K562 (cell line): Measurements from ENCODE around the gene DPH2. TPM values are rescaled to one million over a fixed set of nuclear protein-coding genes. Genes with fewer than 3 reads are reported as not detected.

Experiments
- ATAC-seq: fragments of 200-7000 bp; cut with Tn5 transposase; 3 replicates; pipeline ENCODE4 v1.9.1; 2020; ENCODE audit warnings: moderate library complexity
- BruUV-seq: library from RNA; stranded (reverse); fragments of 400-500 nt; replicated peaks from 2 replicates; lab custom pipeline; 2021; lab: Mats Ljungman, UMichigan
- CTCF ChIA-PET: fragments of 300-600 bp; formaldehyde crosslinking; extraction: SDS; loops from one replicate; lab custom pipeline; 2021; ENCODE audit warnings: low intra/inter-chr PET ratio; lab: Yijun Ruan, JAX
- POLR2A ChIA-PET: fragments of 300-600, 350-650 bp; sonication (Branson Sonifier 250); formaldehyde crosslinking; extraction: SDS; loops from one replicate; lab custom pipeline; 2021; ENCODE audit warnings: antibody characterized with exemption, inconsistent platforms; lab: Yijun Ruan, JAX
- DNase-seq, 4 experiments: peaks; one replicate each; pipeline versions ENCODE4 v3.0.0 to v3.0.0-alpha.2; 2011 to 2018; ENCODE audit warnings: low spot score in 3 of 4, mixed read lengths in 3 of 4; ENCODE audit errors: extremely low read depth in 1 of 4
- FAIRE-seq: peaks from 2 replicates; lab custom pipeline; 2011; peaks lifted over from hg19 to GRCh38; lab: Jason Lieb, UNC
- H2AFZ ChIP-seq: 2 replicates; pipeline ENCODE4 v1.6.0; 2011; ENCODE audit warnings: low read depth, low read length, control low read depth, inconsistent platforms
- H3K27ac ChIP-seq: fragments of 200-600 bp; 3 replicates; pipeline ENCODE4 v1.8.0; 2011; ENCODE audit warnings: low read depth, mild to moderate bottlenecking, control low read depth, inconsistent platforms, low read length, moderate library complexity, mixed read lengths; ENCODE audit errors: extremely low read depth
- H3K27me3 ChIP-seq, 2 experiments: fragments of 300-600 bp in 1 of 2; 2 replicates in 1 of 2; 3 replicates in 1 of 2; pipeline versions ENCODE4 v1.6.0 to v1.8.0; 2011; ENCODE audit warnings: inconsistent platforms in 2 of 2, low read length in 2 of 2, mild to moderate bottlenecking in 1 of 2, mixed read lengths in 1 of 2, moderate library complexity in 1 of 2; ENCODE audit not compliant: control insufficient read depth in 2 of 2, insufficient read depth in 2 of 2
- H3K36me3 ChIP-seq: fragments of 300-600 bp; 3 replicates; pipeline ENCODE4 v1.8.0; 2011; ENCODE audit warnings: mild to moderate bottlenecking, low read length, inconsistent platforms; ENCODE audit not compliant: control insufficient read depth, insufficient read depth
- H3K4me1 ChIP-seq, 2 experiments: fragments of 200-600 bp in 1 of 2; replicated peaks in 1 of 2; 2 replicates in 1 of 2; 3 replicates in 1 of 2; pipeline versions ENCODE4 v1.5.1 to v1.8.0; 2011; ENCODE audit warnings: inconsistent platforms in 2 of 2, low read length in 2 of 2, mild to moderate bottlenecking in 1 of 2, mixed read lengths in 1 of 2, moderate library complexity in 1 of 2; ENCODE audit not compliant: control insufficient read depth in 2 of 2, insufficient read depth in 2 of 2
- H3K4me2 ChIP-seq: 2 replicates; pipeline ENCODE4 v1.6.1; 2011; ENCODE audit warnings: low read length, control low read depth, inconsistent platforms, mixed read lengths; ENCODE audit not compliant: insufficient read depth
- H3K4me3 ChIP-seq: fragments of 200-600 bp; sonication (generic), shearing (Covaris generic); 2 replicates; pipeline ENCODE4 v1.5.1; 2016; ENCODE audit warnings: control low read depth, inconsistent platforms
- H3K79me2 ChIP-seq: fragments of 200-600 bp; 3 replicates; pipeline ENCODE4 v1.8.0; 2011; ENCODE audit warnings: low read length, inconsistent platforms; ENCODE audit not compliant: control insufficient read depth, insufficient read depth
- H3K9ac ChIP-seq, 2 experiments: 2 replicates each; pipeline versions ENCODE4 v1.6.0 to v1.6.1; 2011; ENCODE audit warnings: low read depth in 2 of 2, low read length in 2 of 2, control low read depth in 1 of 2, inconsistent platforms in 1 of 2, mild to moderate bottlenecking in 1 of 2, mixed read lengths in 1 of 2; ENCODE audit not compliant: insufficient read depth in 1 of 2
- H3K9me1 ChIP-seq: one replicate; pipeline ENCODE4 v1.6.0; 2011; ENCODE audit warnings: inconsistent platforms, mild to moderate bottlenecking, low read length, moderate library complexity; ENCODE audit not compliant: control insufficient read depth, insufficient read depth
- H3K9me3 ChIP-seq: replicated peaks from 2 replicates; pipeline ENCODE4 v1.5.1; 2011; ENCODE audit warnings: low read depth, low read length, inconsistent platforms; ENCODE audit not compliant: control insufficient read depth, insufficient read depth
- H4K20me1 ChIP-seq: replicated peaks from 2 replicates; pipeline ENCODE4 v1.6.1; 2011; ENCODE audit warnings: low read length, inconsistent platforms, mixed read lengths; ENCODE audit not compliant: control insufficient read depth, insufficient read depth
- ATF3 ChIP-seq, 2 experiments: fragments of 450-650 bp in 1 of 2; sonication (generic) in 1 of 2; formaldehyde crosslinking in 1 of 2; IDR thresholded peaks in 1 of 2; conservative IDR thresholded peaks in 1 of 2; 2 replicates each; pipeline versions ENCODE4 v1.6.1 to v1.8.1; 2016 to 2023; ENCODE audit warnings: mild to moderate bottlenecking in 2 of 2, moderate library complexity in 2 of 2, inconsistent platforms in 1 of 2, missing genetic modification reagents in 1 of 2
- ELF4 ChIP-seq: fragments of 450-650 bp; formaldehyde crosslinking; IDR thresholded peaks from 2 replicates; pipeline ENCODE4 v1.4.0; 2022; ENCODE audit warnings: missing genetic modification characterization
- NBN ChIP-seq: fragments of 450-650 bp; IDR thresholded peaks from 2 replicates; pipeline ENCODE4 v1.6.1; 2016; ENCODE audit warnings: low read depth, mild to moderate bottlenecking
- WGBS: fragments of 100-300 bp; shearing (Covaris generic); methylation state at CpG from one replicate; pipeline ENCODE4 v1.1.6; 2016; ENCODE audit warnings: low coverage, mixed read lengths; ENCODE audit not compliant: insufficient coverage; ENCODE audit errors: missing lambda C conversion rate; 5-methylcytosine and 5-hydroxymethylcytosine counted together
- in situ Hi-C: fragments of 300-500 bp; cut with MboI; formaldehyde crosslinking; loops from 4 replicates; pipeline ENCODE4 v1.15.0; 2018; ENCODE audit warnings: inconsistent platforms, mixed read lengths
- intact Hi-C: fragments of 100-400 bp; cut with micrococcal nuclease; formaldehyde crosslinking; loops from 2 replicates; pipeline ENCODE4 v1.14.2; 2022
- polyA plus RNA-seq, 8 experiments: library from polyadenylated mRNA; depleted of rRNA in 4 of 8; stranded (reverse) in 5 of 8; unstranded in 3 of 8; fragments of >200 nt; fragmentation: Nextera tagmentation in 2 of 8; fragmentation: Illumina TruSeq in 1 of 8; extraction: Ambion mirVana in 2 of 8; extraction: Trizol in 1 of 8; gene quantifications; 2 replicates each; pipeline versions ENCODE4 v1.2.1 to v1.2.3, GENCODE V29; 2011 to 2014; ENCODE audit warnings: inconsistent platforms in 1 of 8, missing spikeins in 1 of 8
- total RNA-seq, 7 experiments: library from RNA; depleted of rRNA in 6 of 7; stranded (reverse); fragments of >200 nt in 6 of 7; fragmentation: Illumina TruSeq in 2 of 7; extraction: Trizol in 2 of 7; gene quantifications; 2 replicates each; pipeline versions ENCODE4 v1.2.1 to v1.2.3, GENCODE V29; 2011 to 2021; ENCODE audit warnings: low replicate concordance in 1 of 7

The DPH2 gene
- total and polyA plus RNA-seq, 9 of the 15 experiments (the other 6 are each of a cell fraction or from before 2014, with no cell fraction given) = 17.9 to 94.1 (median 68.1) TPM

GRCh38 chr1:43970911-43971310, 1.1 kb downstream of the DPH2 start:
- POLR2A ChIA-PET = interaction anchor here (0.7 to 1.4 kb wide), 6 partner anchors 9 to 561 kb away, joined by 3 to 7 read pairs (median 4); no protein-coding TSS in a partner anchor
- CTCF ChIA-PET = interaction anchor here (0.5 kb wide), 1 partner anchor 127 kb away, joined by 3 read pairs; no protein-coding TSS in a partner anchor
- H3K27ac ChIP-seq = no peak overlapping the region; the same call in 2 of the 3 replicates
- H3K4me1 ChIP-seq = peaks cover 15 to 39% of the 10 kb centered on the region in 2 experiments
- peaks cover 39% of the 10 kb centered on the region for H3K36me3 ChIP-seq
- TF ChIP-seq NBN = no peak
- TF ChIP-seq ELF4 (CRISPR knock-in tag) = no peak
- no peak for TF ChIP-seq ATF3 (IDR thresholded peaks at IDR 0.05)
- TF ChIP-seq ATF3 (CRISPR knock-in tag; conservative IDR thresholded peaks at IDR 0.05) = no peak
- TF ChIP-seq, all 486 proteins: peak for 0
- H3K4me2 ChIP-seq = peak overlapping the region; percentile 98
- 45% methylated on average over 9 of the region's 9 CpGs for WGBS
- H3K9me1 ChIP-seq = peaks cover 4% of the 10 kb centered on the region
- DNase-seq (peak in 2 of 4 experiments; percentile 29 to 39), FAIRE-seq (no peak), ATAC-seq (no peak)
- H4K20me1 ChIP-seq = peaks cover 5% of the 10 kb centered on the region; the same call in 1 of the 2 replicates
- H3K9ac ChIP-seq = peak overlapping the region; percentile 81 to 99
- H2AFZ ChIP-seq = no peak overlapping the region
- H3K79me2 ChIP-seq = peaks cover 28% of the 10 kb centered on the region
- no TSS peak for BruUV-seq
- H3K27me3 ChIP-seq = no peaks in the 10 kb centered on the region
- no peaks in the 10 kb centered on the region for H3K9me3 ChIP-seq
- peak overlapping the region; percentile 100 for H3K4me3 ChIP-seq
- intact Hi-C loops = no loop called here
- in situ Hi-C loops = no loop called here
